T-helper 1 cell (primary cell): Measurements from ENCODE around the gene GLTP.
"Not testable (repeated sequence)": the region's sequence is repeated elsewhere in the genome, so short reads cannot be mapped to it uniquely, and the experiment has no call there.

Experiments used
- DNase-seq, 5 donors: peaks; one replicate each; pipeline ENCODE4 v3.0.0-alpha.2; 2012 to 2020

The GLTP gene

GRCh38 chr12:109877504-109878246, 2.7 kb downstream of the GLTP start:
- DNase-seq = no peak

GRCh38 chr12:109876406-109876805, 3.9 kb downstream of the GLTP start:
- DNase-seq = no peak

GRCh38 chr12:109875572-109876131, 4.7 kb downstream of the GLTP start:
- DNase-seq = no peak

DNA sequence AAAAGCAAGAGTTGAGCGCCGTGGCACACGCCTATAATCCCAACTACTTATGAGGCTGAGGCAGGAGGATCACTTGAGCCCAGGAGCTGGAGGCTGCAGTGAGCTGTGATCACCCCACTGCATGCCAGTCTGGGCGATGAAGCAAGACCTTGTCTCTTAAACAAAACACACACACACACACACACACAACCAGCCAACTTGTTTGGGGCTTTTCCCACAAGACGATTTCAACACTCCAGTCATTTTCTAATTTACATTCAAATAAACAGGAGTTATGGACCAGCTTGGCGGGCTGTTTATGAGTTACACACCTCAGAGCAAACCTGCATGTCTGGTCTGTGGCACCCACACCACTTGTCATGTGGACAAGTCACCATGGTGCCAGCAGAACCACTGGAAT, 6.7 kb downstream of the GLTP start:
- DNase-seq = no peak

GRCh38 chr12:109871668-109872314, 8.6 kb downstream of the GLTP start:
- DNase-seq = no peak

- DNase-seq = no peak
Measured at GRCh38 chr12:109870648-109871047, 9.7 kb downstream of the GLTP start.

GRCh38 chr12:109868182-109869051, 11.9 kb downstream of the GLTP start:
- peak in 1 of 5 donors; percentile 37 for DNase-seq

DNA sequence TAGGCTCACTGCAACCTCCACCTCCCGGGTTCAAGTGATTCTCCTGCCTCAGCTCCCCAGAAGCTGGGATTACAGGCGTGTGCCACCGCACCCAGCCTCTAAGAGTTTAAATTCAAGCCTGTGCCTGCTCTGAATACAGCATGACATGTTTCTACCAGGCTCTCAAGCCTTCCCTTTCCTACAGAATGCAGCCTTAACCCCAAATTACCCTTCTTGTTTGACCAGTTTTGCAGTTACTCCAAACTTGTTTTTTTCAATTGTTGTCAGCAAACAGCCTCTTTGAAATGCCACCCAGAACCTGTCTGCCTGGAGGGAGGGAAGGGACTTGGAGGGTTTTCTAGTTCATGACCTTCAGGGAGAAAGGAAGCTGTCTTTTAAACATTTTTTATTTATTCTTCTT, 15.4 kb downstream of the GLTP start:
- no peak for DNase-seq

DNA sequence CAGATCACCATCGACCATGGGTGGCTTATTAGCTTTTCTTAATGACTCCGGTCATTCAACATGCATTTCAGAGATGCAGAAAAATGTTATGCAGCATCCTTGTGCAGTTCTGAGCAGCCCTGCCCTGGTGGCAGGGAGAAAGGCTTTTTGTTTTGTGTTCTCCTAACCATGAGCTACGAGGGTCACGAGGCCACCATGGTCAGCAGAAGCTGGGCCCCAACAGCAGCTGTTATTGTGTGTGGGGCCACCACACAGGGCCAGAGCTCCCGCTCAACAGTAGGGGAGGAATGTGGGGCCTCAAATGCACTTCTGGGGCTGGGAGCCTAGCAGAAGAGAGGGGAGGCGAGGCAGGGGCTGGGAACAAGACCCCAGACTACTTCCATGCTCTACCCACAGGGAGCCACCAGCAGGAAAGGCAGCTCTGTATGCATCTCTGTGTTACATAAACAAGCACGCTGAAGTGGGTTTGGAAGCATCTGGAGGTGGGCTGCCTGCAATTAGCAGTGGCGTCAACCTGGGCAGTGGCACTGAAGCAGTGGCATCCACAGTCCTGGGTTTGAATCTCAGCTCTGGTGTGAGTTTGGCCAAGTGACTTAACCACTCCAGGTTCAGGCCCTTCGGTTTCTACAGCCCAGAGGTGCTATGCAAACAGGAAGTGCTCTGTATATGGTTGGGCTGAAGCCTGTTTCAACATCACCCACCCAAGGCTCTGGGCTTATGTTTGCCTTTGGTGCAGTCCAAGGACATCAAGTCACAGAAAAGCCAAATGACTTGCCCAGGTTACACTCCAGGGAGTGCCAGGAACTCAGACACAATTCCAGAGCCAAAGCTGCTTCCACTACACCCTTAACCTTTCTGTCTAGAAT, 16.3 kb downstream of the GLTP start:
- peak in 1 of 5 donors; percentile 29 for DNase-seq

- not testable (repeated sequence) for DNase-seq
Measured at GRCh38 chr12:109862491-109862890, 17.9 kb downstream of the GLTP start.

DNA sequence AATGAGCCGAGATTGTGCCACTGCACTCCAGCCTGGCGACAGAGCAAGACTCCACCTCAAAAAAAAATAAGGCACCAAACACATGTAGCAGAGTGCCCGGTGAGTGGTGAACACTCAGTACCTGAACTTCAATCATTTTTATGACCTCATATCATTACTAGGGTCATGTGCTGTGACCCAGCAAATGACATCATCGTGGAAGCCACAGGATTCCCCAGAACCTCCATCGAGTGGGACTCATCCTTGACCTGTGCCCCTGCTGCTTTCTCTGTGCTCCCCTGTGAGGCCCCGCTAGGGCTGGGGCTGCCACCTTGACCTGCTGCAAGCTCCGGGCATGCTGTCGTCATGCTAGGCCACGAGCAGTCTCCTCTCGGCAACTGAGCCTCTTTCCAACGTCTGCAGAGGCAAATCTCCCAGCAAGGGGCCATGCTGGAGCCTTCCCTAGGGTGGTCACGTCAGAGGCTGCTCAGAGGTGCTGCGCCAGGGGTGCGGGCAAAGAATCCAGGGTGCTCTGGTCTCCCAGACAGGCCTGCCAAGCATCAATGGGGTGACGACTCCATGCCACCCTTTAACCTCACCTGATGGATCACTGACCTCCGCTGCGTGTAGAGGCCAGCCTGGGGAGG, 18.5 kb downstream of the GLTP start:
- no peak for DNase-seq

DNA sequence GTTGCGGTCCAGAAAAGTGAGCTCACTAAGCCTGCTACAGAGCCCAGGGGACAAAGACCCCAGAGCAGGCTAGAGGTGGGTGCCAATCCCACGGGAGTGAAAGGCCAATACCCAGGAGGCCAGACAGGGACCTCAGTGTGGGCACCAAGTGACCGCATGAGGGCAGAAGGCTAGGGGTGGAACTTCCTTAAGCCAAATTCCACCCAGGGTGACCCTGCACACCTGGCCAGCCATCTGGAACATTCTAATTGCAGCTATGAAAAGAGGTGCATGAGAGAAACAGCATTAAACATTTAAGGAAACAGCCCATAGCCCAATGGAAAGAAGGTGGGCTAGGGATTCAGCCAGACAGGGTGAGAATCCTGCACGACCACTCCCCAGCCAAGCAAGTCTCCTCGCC, 19.4 kb downstream of the GLTP start:
- no peak for DNase-seq

DNA sequence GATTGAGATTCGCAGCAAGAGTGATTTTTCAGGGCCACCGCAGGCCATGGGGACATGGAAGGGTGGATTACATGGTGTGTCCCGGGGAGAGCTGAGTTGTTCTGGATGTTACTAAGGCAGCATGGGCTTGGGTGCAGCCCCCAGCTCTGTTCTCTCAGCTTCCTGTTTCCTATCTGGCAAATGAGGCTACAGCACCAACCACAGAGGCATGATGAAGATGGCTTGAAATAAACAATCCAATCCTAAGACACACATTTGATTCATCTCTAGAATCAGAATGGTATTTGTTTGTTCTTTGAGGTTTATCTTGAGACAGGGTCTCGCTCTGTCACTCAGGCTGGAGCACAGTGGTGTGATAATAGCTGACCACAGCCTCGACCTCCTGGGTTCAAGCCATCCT, 21.6 kb downstream of the GLTP start:
- DNase-seq = no peak

DNA sequence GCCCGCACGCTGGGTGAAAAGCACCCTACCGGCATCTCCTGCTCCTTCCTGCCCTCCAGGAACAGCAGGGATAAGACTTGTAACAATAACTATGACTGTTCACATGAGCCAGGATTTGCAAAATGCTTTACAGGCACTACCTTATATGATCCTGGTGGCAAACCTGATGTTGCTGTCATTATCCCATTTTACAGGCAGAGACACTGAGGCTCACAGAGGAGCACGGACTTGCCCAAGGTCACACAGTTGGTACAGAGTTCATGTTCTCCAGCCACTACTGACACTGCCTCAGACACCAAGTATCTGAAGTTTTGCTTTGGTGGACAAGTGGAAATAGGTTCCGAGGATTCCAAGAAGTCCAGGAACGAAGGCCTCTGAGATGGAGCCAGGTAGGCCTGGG, 22.6 kb downstream of the GLTP start:
- no peak for DNase-seq

DNA sequence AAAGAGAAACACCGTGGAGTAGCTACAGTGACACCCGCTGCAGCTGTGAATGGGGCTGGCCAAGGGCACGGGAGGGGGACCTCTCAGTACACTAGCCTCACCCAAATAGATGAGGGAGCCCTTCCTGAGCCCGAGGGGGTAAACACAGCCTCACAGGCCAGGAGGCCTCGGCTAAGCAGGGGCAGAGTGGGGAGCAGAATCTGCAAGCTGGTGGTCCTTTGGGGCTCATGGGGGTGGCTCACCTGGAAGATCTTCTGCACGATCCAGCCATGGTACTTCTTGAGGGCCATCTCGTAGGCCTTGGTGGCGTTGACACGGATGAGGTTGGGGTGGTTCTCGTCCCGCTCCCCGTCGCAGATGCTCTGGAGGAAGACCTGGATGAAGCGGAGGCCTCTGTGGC, 25.0 kb downstream of the GLTP start:
- DNase-seq = no peak

GRCh38 chr12:109850518-109850917, 29.8 kb downstream of the GLTP start:
- DNase-seq = not testable (repeated sequence)

DNA sequence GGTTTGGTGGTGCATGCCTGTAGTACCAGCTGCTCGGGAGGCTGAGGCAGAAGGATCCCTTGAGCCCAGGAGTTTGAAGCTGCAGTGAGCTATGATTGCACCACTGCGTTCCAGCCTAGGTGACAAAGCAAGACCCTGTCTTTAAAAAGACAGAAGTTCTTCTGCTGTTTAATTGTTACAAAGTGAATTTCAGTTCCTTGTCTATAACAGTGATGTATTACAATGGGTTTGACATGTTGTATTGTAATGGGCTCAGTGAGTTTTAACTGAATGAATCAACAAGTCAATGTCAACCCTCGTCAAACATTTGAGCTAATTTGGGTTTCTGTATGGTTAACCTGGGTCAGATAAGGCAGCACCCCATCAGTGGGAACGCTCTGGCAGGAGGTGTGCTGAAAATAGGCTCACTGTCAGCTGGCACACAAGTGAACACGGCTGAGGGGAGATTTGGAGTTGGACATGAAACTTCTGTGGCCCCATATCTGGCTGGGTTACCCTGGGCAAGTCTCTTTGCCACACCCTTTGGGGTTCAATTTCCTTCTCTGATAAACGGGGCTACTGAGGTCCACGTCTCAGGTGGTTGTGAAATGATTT, 33.1 kb downstream of the GLTP start:
- no peak for DNase-seq

DNA sequence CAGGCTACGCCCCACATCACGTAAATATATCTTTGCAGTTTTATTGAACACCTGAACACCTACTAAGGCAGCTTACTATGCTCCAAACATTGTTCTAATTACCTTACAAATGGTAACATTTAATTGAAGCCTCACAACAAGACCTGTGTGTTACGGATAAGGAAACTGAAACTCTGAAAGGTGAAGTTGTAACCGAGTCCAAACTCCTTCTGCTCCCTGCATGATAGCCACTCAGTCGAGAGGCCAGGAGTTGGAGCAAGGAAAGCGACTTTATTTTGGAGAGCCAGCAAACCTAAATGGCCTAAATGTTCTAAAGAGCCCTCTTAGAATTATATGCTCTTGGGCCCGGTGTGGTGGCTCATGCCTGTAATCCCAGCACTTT, 34.5 kb downstream of the GLTP start:
- DNase-seq = no peak

GRCh38 chr12:109844983-109845823, 35.1 kb downstream of the GLTP start:
- peak; percentile 74 to 85 (median 81) for DNase-seq

DNA sequence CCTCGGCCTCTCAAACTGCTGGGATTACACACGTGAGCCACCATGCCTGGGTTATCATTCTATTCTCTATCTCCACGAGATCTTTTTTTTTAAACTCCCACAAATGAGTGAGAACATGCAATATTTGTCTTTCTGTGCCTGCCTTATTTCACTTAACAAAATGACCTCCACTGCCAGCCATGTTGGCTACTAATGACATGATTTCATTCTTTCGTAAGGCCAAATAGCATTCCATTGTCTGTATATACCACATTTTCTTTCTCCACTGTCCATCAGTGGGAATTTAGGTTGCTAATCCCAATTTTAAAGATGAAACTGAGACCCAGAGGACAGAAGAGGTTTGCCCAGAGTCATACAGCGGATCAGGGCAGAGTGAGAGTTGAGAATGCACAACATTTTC, 36.2 kb downstream of the GLTP start:
- DNase-seq = no peak
